ENCODE results near the gene PCBP3.
A peak's percentile ranks its signal among the peaks of the same experiment; 100 is the strongest.
"Not testable (repeated sequence)": the region's sequence is repeated elsewhere in the genome, so short reads cannot be mapped to it uniquely, and the experiment has no call there.

PCBP3 gene

GRCh38 chr21:45613881-45614280, 29.6 kb upstream of the PCBP3 start:
- DNase-seq = peak; percentile 27

GRCh38 chr21:45615145-45615711, 28.3 kb upstream of the PCBP3 start:
- peak; percentile 95 for DNase-seq

GRCh38 chr21:45617021-45617921, 26.3 kb upstream of the PCBP3 start:
- peak; percentile 62 for DNase-seq

- DNase-seq = peak; percentile 54
Observed at GRCh38 chr21:45618287-45618686, 25.2 kb upstream of the PCBP3 start.

- DNase-seq = peak; percentile 31
Observed at GRCh38 chr21:45618846-45619485, 24.6 kb upstream of the PCBP3 start.

GRCh38 chr21:45620201-45620923, 23.2 kb upstream of the PCBP3 start:
- peak; percentile 39 for DNase-seq

GRCh38 chr21:45621435-45622331, 21.8 kb upstream of the PCBP3 start:
- peak; percentile 24 for DNase-seq

GRCh38 chr21:45622416-45623097, 21.0 kb upstream of the PCBP3 start:
- DNase-seq = peak; percentile 45

- DNase-seq = peak; percentile 46
Observed at GRCh38 chr21:45623436-45623835, 20.1 kb upstream of the PCBP3 start.

- DNase-seq = not testable (repeated sequence)
Observed at GRCh38 chr21:45626127-45626526, 17.4 kb upstream of the PCBP3 start.

- peak; percentile 61 for DNase-seq
Observed at GRCh38 chr21:45629046-45629981, 14.2 kb upstream of the PCBP3 start.

- peak; percentile 60 for DNase-seq
Observed at GRCh38 chr21:45630066-45630694, 13.3 kb upstream of the PCBP3 start.

- DNase-seq = peak; percentile 43
Observed at GRCh38 chr21:45630876-45631275, 12.6 kb upstream of the PCBP3 start.

- DNase-seq = peak; percentile 57
Observed at GRCh38 chr21:45631540-45631939, 12.0 kb upstream of the PCBP3 start.

GRCh38 chr21:45632160-45632559, 11.4 kb upstream of the PCBP3 start:
- DNase-seq = peak; percentile 41

GRCh38 chr21:45632637-45633251, 10.8 kb upstream of the PCBP3 start:
- peak; percentile 47 for DNase-seq

- peak; percentile 53 for DNase-seq
Observed at GRCh38 chr21:45634511-45635183, 8.9 kb upstream of the PCBP3 start.

Measured in activated effector memory CD4-positive, alpha-beta T cell treated with anti-CD3 and anti-CD28 coated beads, Interleukin-2, amount 50 U/mL, for 16 hours (primary cell).